GM12874 (cell line): ENCODE data around the gene SERPINB6.

Experiments
- TF ChIP-seq, protein P1 (sequence below): IDR thresholded peaks from 2 replicates; pipeline ENCODE4 v1.5.1; 2011; ENCODE audit warnings: low read depth, mild to moderate bottlenecking, control low read depth, low read length, moderate library complexity; ENCODE audit not compliant: insufficient read depth

Gene SERPINB6

DNA sequence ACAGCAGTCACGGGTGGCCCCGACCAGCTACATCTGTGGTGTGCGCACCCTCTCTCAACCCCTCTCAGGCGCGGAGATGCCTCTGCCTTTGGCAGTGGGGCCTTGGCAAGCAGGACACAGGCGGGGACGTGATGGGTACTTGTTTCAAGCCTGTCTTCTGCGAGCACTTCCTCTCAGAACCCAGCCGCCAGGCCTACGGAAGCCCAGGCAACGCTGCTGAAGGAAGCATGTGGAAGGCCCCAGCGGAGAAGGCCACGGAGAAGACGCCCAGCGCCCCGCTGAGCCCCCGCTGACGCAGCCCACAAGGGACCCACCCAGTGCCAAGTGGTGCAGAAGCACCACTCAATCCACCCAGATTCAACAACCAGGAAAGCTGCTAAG is 13.0 kb downstream of the SERPINB6 start:
- TF ChIP-seq, protein P1, sequence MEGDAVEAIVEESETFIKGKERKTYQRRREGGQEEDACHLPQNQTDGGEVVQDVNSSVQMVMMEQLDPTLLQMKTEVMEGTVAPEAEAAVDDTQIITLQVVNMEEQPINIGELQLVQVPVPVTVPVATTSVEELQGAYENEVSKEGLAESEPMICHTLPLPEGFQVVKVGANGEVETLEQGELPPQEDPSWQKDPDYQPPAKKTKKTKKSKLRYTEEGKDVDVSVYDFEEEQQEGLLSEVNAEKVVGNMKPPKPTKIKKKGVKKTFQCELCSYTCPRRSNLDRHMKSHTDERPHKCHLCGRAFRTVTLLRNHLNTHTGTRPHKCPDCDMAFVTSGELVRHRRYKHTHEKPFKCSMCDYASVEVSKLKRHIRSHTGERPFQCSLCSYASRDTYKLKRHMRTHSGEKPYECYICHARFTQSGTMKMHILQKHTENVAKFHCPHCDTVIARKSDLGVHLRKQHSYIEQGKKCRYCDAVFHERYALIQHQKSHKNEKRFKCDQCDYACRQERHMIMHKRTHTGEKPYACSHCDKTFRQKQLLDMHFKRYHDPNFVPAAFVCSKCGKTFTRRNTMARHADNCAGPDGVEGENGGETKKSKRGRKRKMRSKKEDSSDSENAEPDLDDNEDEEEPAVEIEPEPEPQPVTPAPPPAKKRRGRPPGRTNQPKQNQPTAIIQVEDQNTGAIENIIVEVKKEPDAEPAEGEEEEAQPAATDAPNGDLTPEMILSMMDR, result no peak

DNA sequence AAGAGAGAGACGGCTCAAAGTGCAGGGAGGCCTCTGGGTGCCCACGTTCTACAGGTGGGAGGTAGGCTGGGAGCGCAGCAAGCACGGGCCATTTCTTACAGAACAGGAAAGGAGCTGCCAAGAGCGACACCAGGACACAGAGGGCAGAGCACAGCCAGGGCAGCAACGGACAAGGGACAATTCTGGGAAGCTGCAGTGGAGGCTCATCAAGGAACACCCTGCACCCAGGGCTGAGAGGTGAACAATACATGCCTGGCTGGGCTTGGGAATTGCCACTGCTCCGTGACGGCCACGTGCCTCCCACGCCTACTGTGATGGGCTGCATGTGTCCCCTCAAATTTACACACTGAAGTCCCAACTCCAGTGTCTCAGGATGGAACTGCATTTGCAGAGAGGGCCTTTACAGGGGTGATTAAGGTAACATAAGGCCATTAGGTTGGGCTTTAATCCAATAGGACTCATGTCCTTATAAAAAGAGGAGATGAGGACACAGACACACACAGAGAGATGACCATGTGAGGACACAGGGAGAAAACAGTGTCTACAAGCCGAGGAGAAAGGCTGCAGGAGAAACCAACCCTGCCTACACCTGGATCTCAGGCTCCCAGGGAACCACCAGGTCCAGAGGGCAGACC is 13.6 kb downstream of the SERPINB6 start:
- TF ChIP-seq, protein P1, result no peak

DNA sequence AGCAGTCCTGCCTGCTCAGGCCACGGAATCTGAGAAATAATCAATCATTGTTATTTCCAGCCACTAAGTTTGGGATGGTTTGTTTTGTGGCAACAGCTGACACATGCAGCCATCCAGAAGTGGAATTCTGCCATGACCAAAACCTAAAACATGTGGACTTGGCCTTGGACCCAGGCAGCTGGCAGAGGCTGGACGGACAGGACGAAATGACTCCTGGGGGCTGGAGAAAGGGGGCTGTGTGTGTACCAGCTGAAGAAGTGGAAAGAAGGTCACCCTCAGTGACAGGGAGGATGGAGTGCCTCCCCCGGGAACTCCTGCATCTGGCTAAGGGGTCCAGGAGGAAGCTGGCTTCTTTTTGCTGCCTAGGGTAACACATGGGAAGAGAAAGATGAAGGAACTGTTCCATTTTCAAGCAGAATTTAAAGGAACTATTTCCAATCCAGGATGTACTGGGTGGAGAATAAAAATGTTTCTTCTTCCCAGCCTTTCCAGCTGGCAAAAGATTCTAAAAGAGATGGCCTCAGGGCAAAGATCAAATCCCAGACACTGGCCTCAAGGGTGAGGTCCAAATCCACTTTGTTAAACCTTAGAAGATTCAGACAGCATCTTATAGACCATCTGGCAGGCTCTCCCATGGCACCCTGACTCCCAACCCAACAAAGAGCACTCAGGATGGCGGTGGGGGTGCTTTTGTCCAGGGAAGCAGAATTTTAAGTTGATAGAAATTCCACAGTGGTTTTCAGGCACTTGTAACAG is 14.3 kb downstream of the SERPINB6 start:
- TF ChIP-seq, protein P1, result no peak

DNA sequence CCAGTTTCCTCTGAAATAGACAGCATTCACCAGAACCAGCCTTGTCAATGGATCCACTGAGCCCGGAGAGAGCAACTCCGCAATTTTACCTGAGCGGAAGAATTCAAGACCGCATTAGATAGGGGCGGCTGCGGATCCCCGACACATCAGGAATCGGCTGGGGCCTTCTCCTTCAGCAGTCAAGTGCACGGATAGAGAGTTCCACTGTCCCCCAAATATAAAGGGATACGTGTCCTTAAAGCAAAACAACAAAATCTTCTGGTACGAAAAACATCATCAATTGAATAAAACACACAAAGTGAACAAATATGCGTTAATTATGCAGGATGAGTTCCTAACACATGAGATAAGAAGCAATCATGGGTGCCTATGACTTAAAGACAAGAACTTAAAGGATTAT is 18.3 kb downstream of the SERPINB6 start:
- TF ChIP-seq, protein P1, result no peak

DNA sequence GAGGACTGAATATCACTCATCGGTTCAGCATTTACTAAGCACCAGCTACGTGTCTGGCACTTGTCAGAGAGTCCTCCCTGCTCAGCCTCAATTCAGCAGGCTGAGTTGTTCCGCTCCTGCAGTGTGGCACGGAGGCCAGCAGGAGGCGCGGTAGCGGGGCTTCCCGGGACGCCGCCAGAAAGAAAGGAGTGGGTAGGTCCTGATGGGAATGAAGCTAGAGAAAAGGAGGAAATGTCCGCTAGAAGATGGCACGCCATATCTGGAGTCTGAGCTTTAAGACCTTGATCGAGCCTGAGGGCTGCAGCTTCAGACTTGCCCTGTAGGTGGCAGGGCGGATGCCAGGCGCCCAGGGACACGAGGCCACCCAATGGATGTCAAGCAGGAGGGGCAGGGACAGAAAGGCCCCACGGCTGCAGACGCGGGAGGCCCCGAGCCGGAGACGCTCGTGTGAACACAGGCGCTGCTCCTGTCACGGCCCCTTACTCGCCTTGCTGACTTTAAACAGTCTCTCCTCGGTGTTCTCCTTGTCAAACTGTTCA is 18.7 kb downstream of the SERPINB6 start:
- TF ChIP-seq, protein P1, result peak; percentile 72

DNA sequence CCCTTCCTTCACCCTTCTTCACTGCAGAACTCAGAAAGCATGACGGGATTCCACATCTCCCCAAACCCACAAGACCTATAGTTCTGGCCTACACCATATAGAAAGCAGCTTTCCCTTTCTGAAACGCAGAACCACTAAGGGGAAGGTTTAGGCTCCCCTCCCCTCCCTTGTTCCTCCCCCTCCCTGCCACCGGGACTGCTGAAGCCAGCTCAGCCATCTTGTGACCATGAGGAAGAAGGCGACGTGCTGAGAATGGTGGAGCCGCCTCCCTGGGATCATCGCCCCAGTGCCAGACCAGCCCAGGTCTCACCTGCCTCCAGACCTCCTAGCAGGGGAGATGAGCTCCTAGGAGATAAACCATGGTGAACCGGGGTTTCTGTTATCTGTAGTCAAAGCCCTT is 19.6 kb downstream of the SERPINB6 start:
- TF ChIP-seq, protein P1, result no peak

DNA sequence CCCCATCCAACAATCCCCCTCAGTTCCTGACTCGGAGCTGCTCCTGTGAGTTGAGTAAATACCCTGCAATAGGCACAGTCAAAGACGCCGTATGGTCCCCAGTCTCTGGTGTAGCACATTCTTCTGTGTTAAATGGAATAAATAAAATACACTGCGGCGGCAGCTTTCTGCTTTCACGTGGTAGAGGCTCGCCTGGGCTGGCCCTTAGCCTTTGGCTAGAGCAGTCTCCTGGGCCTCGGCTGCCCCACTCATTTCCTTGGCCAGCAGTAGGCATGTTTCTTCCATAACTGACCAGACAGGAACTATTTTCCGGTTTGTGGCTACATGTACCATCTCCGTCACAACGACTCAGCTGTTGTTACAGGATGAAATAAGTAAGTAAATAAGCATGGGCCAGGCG is 20.7 kb downstream of the SERPINB6 start:
- TF ChIP-seq, protein P1, result no peak
